ENCODE measurements around the gene LHX5.

- TF ChIP-seq GABPA (IDR thresholded peaks at IDR 0.05 in 1 of 2, conservative IDR thresholded peaks at IDR 0.05 in 1 of 2): no peak
- TF ChIP-seq RAD21 (IDR thresholded peaks at IDR 0.05): no peak
- no peak for TF ChIP-seq CTCF (IDR thresholded peaks at IDR 0.05; ENCODE audit: low read depth, low read length, missing input control)
- TF ChIP-seq TAF1 (conservative IDR thresholded peaks at IDR 0.05): no peak
- no peak for TF ChIP-seq EGR1 (IDR thresholded peaks at IDR 0.05; ENCODE audit: low read depth in 2 of 2)
- TF ChIP-seq YY1 (IDR thresholded peaks at IDR 0.05): no peak
- TF ChIP-seq MAX (IDR thresholded peaks at IDR 0.05): no peak
- TF ChIP-seq JUND (IDR thresholded peaks at IDR 0.05): no peak
- TF ChIP-seq ZBTB33 (IDR thresholded peaks at IDR 0.05): no peak
- TF ChIP-seq FOXA1 (IDR thresholded peaks at IDR 0.05): no peak
- TF ChIP-seq SP1 (IDR thresholded peaks at IDR 0.05): no peak
Observed at GRCh38 chr12:113506867-113507266, 35.2 kb upstream of the LHX5 start.
